GM18907 (cell line): ENCODE results near the gene DHX30.

ENCODE experiments used
- ATAC-seq: cut with Tn5 transposase; IDR thresholded peaks from one replicate; pipeline ENCODE4 v1.9.1; 2021; ENCODE audit warnings: mild to moderate bottlenecking, moderate library complexity; ENCODE audit not compliant: unreplicated experiment

Gene DHX30

GRCh38 chr3:47850564-47851410, 47.8 kb downstream of the DHX30 start:
- no peak for ATAC-seq

GRCh38 chr3:47851888-47852603, 49.1 kb downstream of the DHX30 start:
- ATAC-seq = no peak

GRCh38 chr3:47852604-47853602, 50.0 kb downstream of the DHX30 start:
- ATAC-seq = no peak

GRCh38 chr3:47854267-47854666, 51.3 kb downstream of the DHX30 start:
- no peak for ATAC-seq

- ATAC-seq = no peak
Measured at GRCh38 chr3:47854720-47855455, 52.0 kb downstream of the DHX30 start.

- no peak for ATAC-seq
Measured at GRCh38 chr3:47855461-47856383, 52.8 kb downstream of the DHX30 start.

GRCh38 chr3:47856669-47857068, 53.7 kb downstream of the DHX30 start:
- ATAC-seq = no peak

GRCh38 chr3:47857151-47857550, 54.2 kb downstream of the DHX30 start:
- no peak for ATAC-seq

GRCh38 chr3:47859956-47860605, 57.1 kb downstream of the DHX30 start:
- ATAC-seq = no peak

- ATAC-seq = no peak
Measured at GRCh38 chr3:47863391-47864128, 60.6 kb downstream of the DHX30 start.

- no peak for ATAC-seq
Measured at GRCh38 chr3:47865192-47865591, 62.3 kb downstream of the DHX30 start.

GRCh38 chr3:47867451-47868044, 64.6 kb downstream of the DHX30 start:
- no peak for ATAC-seq

GRCh38 chr3:47868306-47868705, 65.4 kb downstream of the DHX30 start:
- no peak for ATAC-seq

GRCh38 chr3:47870156-47870555, 67.2 kb downstream of the DHX30 start:
- ATAC-seq = no peak

- no peak for ATAC-seq
Measured at GRCh38 chr3:47870702-47871260, 67.8 kb downstream of the DHX30 start.

- no peak for ATAC-seq
Measured at GRCh38 chr3:47871389-47871788, 68.5 kb downstream of the DHX30 start.

- no peak for ATAC-seq
Measured at GRCh38 chr3:47872916-47873315, 70.0 kb downstream of the DHX30 start.
